Mesenchymal stem cell (in vitro differentiated cells and primary cell): Measurements from ENCODE around the gene MANF.

ENCODE experiments used
- DNase-seq: peaks from one replicate; pipeline ENCODE4 v3.0.0-alpha.2; 2013
- H2AFZ ChIP-seq: one replicate; pipeline ENCODE4 v1.6.1; 2013; ENCODE audit warnings: low read depth, mild to moderate bottlenecking, control low read depth, inconsistent platforms, low read length, moderate library complexity
- H2AK5ac ChIP-seq: 2 replicates; pipeline ENCODE4 v1.6.1; 2013; ENCODE audit warnings: low read length, moderate library complexity, mild to moderate bottlenecking, inconsistent platforms; ENCODE audit not compliant: severe bottlenecking
- H2BK120ac ChIP-seq: one replicate; pipeline ENCODE4 v1.6.1; 2013; ENCODE audit warnings: low read depth, mild to moderate bottlenecking, inconsistent platforms, low read length, moderate library complexity
- H2BK12ac ChIP-seq, 2 experiments: one replicate each; pipeline ENCODE4 v1.6.1; 2013; ENCODE audit warnings: inconsistent platforms in 2 of 2, low read length in 2 of 2, mild to moderate bottlenecking in 2 of 2, moderate library complexity in 2 of 2, control low read depth in 1 of 2
- H2BK15ac ChIP-seq: one replicate; pipeline ENCODE4 v1.6.1; 2013; ENCODE audit warnings: mild to moderate bottlenecking, low read depth, inconsistent platforms; ENCODE audit not compliant: poor library complexity, severe bottlenecking
- H2BK5ac ChIP-seq: 2 replicates; pipeline ENCODE4 v1.6.1; 2013; ENCODE audit warnings: low read depth, mild to moderate bottlenecking, low read length, control low read depth, inconsistent platforms; ENCODE audit not compliant: poor library complexity, severe bottlenecking
- H3K14ac ChIP-seq, 2 experiments: one replicate each; pipeline ENCODE4 v1.6.1; 2013; ENCODE audit warnings: inconsistent platforms in 2 of 2, low read length in 2 of 2, control low read depth in 1 of 2, mild to moderate bottlenecking in 1 of 2, moderate library complexity in 1 of 2
- H3K18ac ChIP-seq, 2 experiments: one replicate each; pipeline ENCODE4 v1.6.1; 2013; ENCODE audit warnings: inconsistent platforms in 2 of 2, low read length in 2 of 2, control low read depth in 1 of 2, low read depth in 1 of 2, mild to moderate bottlenecking in 1 of 2
- H3K23ac ChIP-seq, 2 experiments: one replicate each; pipeline ENCODE4 v1.6.1; 2013; ENCODE audit warnings: inconsistent platforms in 2 of 2, low read length in 2 of 2, mild to moderate bottlenecking in 2 of 2, moderate library complexity in 2 of 2, control low read depth in 1 of 2
- H3K27ac ChIP-seq: 2 replicates; pipeline ENCODE4 v1.5.1; 2013; ENCODE audit warnings: mild to moderate bottlenecking, moderate library complexity, low read length, control low read depth, inconsistent platforms; ENCODE audit not compliant: poor library complexity, severe bottlenecking
- H3K27me3 ChIP-seq, 2 experiments: 2 replicates each; pipeline versions ENCODE4 v1.6.1 to v1.7.0; 2013; ENCODE audit warnings: low read length in 2 of 2, mild to moderate bottlenecking in 2 of 2, moderate library complexity in 2 of 2, control low read depth in 1 of 2, inconsistent platforms in 1 of 2; ENCODE audit not compliant: control insufficient read depth in 1 of 2, insufficient read depth in 1 of 2
- H3K36me3 ChIP-seq, 2 experiments: 2 replicates each; pipeline versions ENCODE4 v1.6.1 to v1.7.0; 2013; ENCODE audit warnings: low read length in 2 of 2, control low read depth in 1 of 2, inconsistent platforms in 1 of 2, low read depth in 1 of 2, mild to moderate bottlenecking in 1 of 2; ENCODE audit not compliant: insufficient read depth in 2 of 2, control insufficient read depth in 1 of 2
- H3K4ac ChIP-seq, 2 experiments: one replicate each; pipeline ENCODE4 v1.6.1; 2013; ENCODE audit warnings: inconsistent platforms in 2 of 2, low read length in 2 of 2, mild to moderate bottlenecking in 2 of 2, moderate library complexity in 2 of 2, control low read depth in 1 of 2, low read depth in 1 of 2
- H3K4me1 ChIP-seq: 2 replicates; pipeline ENCODE4 v1.6.1; 2013; ENCODE audit warnings: low read depth, low read length, control low read depth; ENCODE audit not compliant: control insufficient read depth, insufficient read depth
- H3K4me2 ChIP-seq: 2 replicates; pipeline ENCODE4 v1.6.1; 2013; ENCODE audit warnings: low read length, mild to moderate bottlenecking, inconsistent platforms; ENCODE audit not compliant: poor library complexity, severe bottlenecking
- H3K4me3 ChIP-seq, 2 experiments: 2 replicates each; pipeline versions ENCODE4 v1.5.1 to v1.7.0; 2013; ENCODE audit warnings: low read length in 2 of 2, mild to moderate bottlenecking in 2 of 2, control low read depth in 1 of 2, low read depth in 1 of 2; ENCODE audit not compliant: insufficient read depth in 1 of 2
- H3K79me1 ChIP-seq: replicated peaks from 2 replicates; pipeline ENCODE4 v1.6.1; 2013; ENCODE audit warnings: mild to moderate bottlenecking, control low read depth, low read length, inconsistent platforms; ENCODE audit not compliant: poor library complexity, severe bottlenecking
- H3K9ac ChIP-seq: 2 replicates; pipeline ENCODE4 v1.7.0; 2013; ENCODE audit warnings: mild to moderate bottlenecking, low read length, moderate library complexity
- H3K9me3 ChIP-seq: 2 replicates; pipeline ENCODE4 v1.7.0; 2013; ENCODE audit warnings: mild to moderate bottlenecking, low read length; ENCODE audit not compliant: control insufficient read depth
- H4K8ac ChIP-seq: one replicate; pipeline ENCODE4 v1.6.1; 2013; ENCODE audit warnings: inconsistent platforms, mild to moderate bottlenecking, low read length, moderate library complexity
- H4K91ac ChIP-seq: one replicate; pipeline ENCODE4 v1.6.1; 2013; ENCODE audit warnings: mild to moderate bottlenecking, low read length, inconsistent platforms
- WGBS: methylation state at CpG from one replicate; pipeline ENCODE4 v1.1.7; 2013; ENCODE audit warnings: mixed read lengths; 5-methylcytosine and 5-hydroxymethylcytosine counted together

MANF gene

DNA sequence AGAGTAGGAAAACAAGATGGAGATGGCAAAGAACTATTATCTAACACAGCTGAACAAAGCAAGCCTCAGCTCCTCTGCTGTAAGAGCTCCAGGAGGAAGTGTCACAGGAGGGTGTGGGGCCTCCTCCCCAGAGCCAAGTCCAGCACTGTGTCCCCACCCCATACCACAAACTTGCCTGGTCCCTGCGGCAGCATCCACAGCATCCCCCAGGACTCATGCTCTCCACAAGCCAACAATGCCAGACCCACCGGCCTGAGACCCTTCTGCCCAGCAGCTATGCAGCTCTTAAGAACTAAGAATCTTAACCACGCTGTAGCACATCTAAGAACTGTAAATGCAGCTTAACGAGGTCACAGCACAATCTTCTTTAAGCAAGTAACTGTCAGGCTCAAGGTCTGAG lies 15.1 kb downstream of the MANF start:
- no peak overlapping the region for H3K4me3 ChIP-seq
- WGBS, result 96% methylated on average over 4 of the region's 4 CpGs
- no peak overlapping the region for H2AFZ ChIP-seq
- H3K9me3 ChIP-seq, result no peaks in the 10 kb centered on the region
- H2BK12ac ChIP-seq, result no peak overlapping the region
- H2BK120ac ChIP-seq, result no peak overlapping the region
- H2AK5ac ChIP-seq, result no peak overlapping the region
- H4K91ac ChIP-seq, result no peak overlapping the region
- no peak overlapping the region for H2BK15ac ChIP-seq
- no peak overlapping the region for H3K4me2 ChIP-seq
- no peak overlapping the region for H3K27ac ChIP-seq
- H4K8ac ChIP-seq, result no peak overlapping the region
- no peaks in the 10 kb centered on the region for H3K27me3 ChIP-seq
- DNase-seq, result no peak
- H3K18ac ChIP-seq, result no peak overlapping the region
- no peak overlapping the region for H3K14ac ChIP-seq
- peaks cover 20% of the 10 kb centered on the region for H3K79me1 ChIP-seq
- H3K36me3 ChIP-seq, result peaks cover 40 to 68% of the 10 kb centered on the region in 2 experiments
- no peak overlapping the region for H3K23ac ChIP-seq
- H3K9ac ChIP-seq, result no peak overlapping the region
- no peak overlapping the region for H2BK5ac ChIP-seq
- H3K4me1 ChIP-seq, result peaks cover 13% of the 10 kb centered on the region
- no peak overlapping the region for H3K4ac ChIP-seq

- no peak overlapping the region for H3K4ac ChIP-seq
- no peak overlapping the region for H3K4me2 ChIP-seq
- no peak overlapping the region for H3K14ac ChIP-seq
- H3K9me3 ChIP-seq, result no peaks in the 10 kb centered on the region
- no peak overlapping the region for H3K27ac ChIP-seq
- no peak overlapping the region for H2BK15ac ChIP-seq
- no peak overlapping the region for H2BK12ac ChIP-seq
- H3K4me3 ChIP-seq, result no peak overlapping the region
- 100% methylated on average over 4 of the region's 4 CpGs for WGBS
- H3K23ac ChIP-seq, result no peak overlapping the region
- H4K91ac ChIP-seq, result no peak overlapping the region
- no peaks in the 10 kb centered on the region for H3K27me3 ChIP-seq
- no peak for DNase-seq
- H4K8ac ChIP-seq, result no peak overlapping the region
- H3K9ac ChIP-seq, result no peak overlapping the region
- H3K79me1 ChIP-seq, result peaks cover 15% of the 10 kb centered on the region
- no peak overlapping the region for H2AFZ ChIP-seq
- H3K36me3 ChIP-seq, result peaks cover 25 to 57% of the 10 kb centered on the region in 2 experiments
- H3K4me1 ChIP-seq, result peaks cover 2% of the 10 kb centered on the region
- H2BK120ac ChIP-seq, result no peak overlapping the region
- H2BK5ac ChIP-seq, result no peak overlapping the region
- H3K18ac ChIP-seq, result no peak overlapping the region
- no peak overlapping the region for H2AK5ac ChIP-seq
Observed at GRCh38 chr3:51401735-51402134, 16.6 kb downstream of the MANF start.

DNA sequence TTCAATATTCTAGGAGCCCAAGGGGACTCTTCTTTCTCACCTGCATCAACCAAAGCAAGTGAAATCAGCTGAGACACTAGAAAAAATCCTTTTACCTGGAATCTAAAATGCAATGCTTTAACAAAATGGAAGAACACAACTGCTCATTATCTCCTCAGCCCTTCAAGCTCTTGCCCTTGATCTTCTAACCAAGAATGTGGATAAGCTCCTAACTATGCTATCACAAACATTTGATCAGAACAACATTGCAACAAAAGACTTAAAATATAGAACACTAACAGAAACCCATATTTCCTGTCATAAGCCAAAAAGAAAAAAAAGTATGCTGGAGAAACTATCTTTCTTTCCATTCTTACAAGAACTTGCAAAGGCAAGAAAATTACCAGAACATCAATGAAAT lies 18.6 kb downstream of the MANF start:
- Histone ChIP-seq H4K8ac (no peak overlapping the region), H2BK5ac (no peak overlapping the region)

GRCh38 chr3:51408021-51408420 lies 22.9 kb downstream of the MANF start:
- H3K23ac ChIP-seq, result no peak overlapping the region
- H2AFZ ChIP-seq, result no peak overlapping the region
- H3K36me3 ChIP-seq, result peaks cover 20 to 69% of the 10 kb centered on the region in 2 experiments
- no peak overlapping the region for H2BK120ac ChIP-seq
- H3K27ac ChIP-seq, result no peak overlapping the region
- H3K9me3 ChIP-seq, result no peaks in the 10 kb centered on the region
- peaks cover 25% of the 10 kb centered on the region for H3K79me1 ChIP-seq
- H3K4me1 ChIP-seq, result no peaks in the 10 kb centered on the region
- no peaks in the 10 kb centered on the region for H3K27me3 ChIP-seq
- H4K8ac ChIP-seq, result no peak overlapping the region
- no peak for DNase-seq
- H3K4me2 ChIP-seq, result no peak overlapping the region
- no peak overlapping the region for H3K9ac ChIP-seq
- no peak overlapping the region for H2BK15ac ChIP-seq
- no peak overlapping the region for H3K4me3 ChIP-seq
- H4K91ac ChIP-seq, result no peak overlapping the region
- no peak overlapping the region for H2AK5ac ChIP-seq
- no peak overlapping the region for H3K4ac ChIP-seq
- no peak overlapping the region for H2BK12ac ChIP-seq
- H3K14ac ChIP-seq, result no peak overlapping the region
- no peak overlapping the region for H2BK5ac ChIP-seq
- WGBS, result 100% methylated on average over 2 of the region's 2 CpGs
- no peak overlapping the region for H3K18ac ChIP-seq

More for the DNA sequence above, 18.6 kb downstream of the MANF start:
- no peak overlapping the region for H3K27ac ChIP-seq
- H3K27me3 ChIP-seq, result no peaks in the 10 kb centered on the region
- H2AFZ ChIP-seq, result no peak overlapping the region
- peaks cover 23 to 46% of the 10 kb centered on the region in 2 experiments for H3K36me3 ChIP-seq
- no peak overlapping the region for H2BK12ac ChIP-seq
- no peak overlapping the region for H3K9ac ChIP-seq
- no peak overlapping the region for H2BK120ac ChIP-seq
- no peak overlapping the region for H3K4me2 ChIP-seq
- H3K9me3 ChIP-seq, result no peaks in the 10 kb centered on the region
- peaks cover 18% of the 10 kb centered on the region for H3K79me1 ChIP-seq
- H2BK15ac ChIP-seq, result no peak overlapping the region
- H3K23ac ChIP-seq, result no peak overlapping the region
- no peak overlapping the region for H3K14ac ChIP-seq
- no peak overlapping the region for H2AK5ac ChIP-seq
- H4K91ac ChIP-seq, result no peak overlapping the region
- DNase-seq, result no peak
- peaks cover 2% of the 10 kb centered on the region for H3K4me1 ChIP-seq
- no peak overlapping the region for H3K18ac ChIP-seq
- H3K4ac ChIP-seq, result no peak overlapping the region
- H3K4me3 ChIP-seq, result no peak overlapping the region
